ENCODE data around the gene WRNIP1.

Gene WRNIP1

GRCh38 chr6:2740581-2740980, 24.6 kb upstream of the WRNIP1 start:
- in situ Hi-C loops (cut with HindIII; ENCODE audit: low sequenced_read_pairs), result no loop called here

GRCh38 chr6:2741756-2742155, 23.4 kb upstream of the WRNIP1 start:
- in situ Hi-C loops (cut with HindIII; ENCODE audit: low sequenced_read_pairs), result no loop called here

DNA sequence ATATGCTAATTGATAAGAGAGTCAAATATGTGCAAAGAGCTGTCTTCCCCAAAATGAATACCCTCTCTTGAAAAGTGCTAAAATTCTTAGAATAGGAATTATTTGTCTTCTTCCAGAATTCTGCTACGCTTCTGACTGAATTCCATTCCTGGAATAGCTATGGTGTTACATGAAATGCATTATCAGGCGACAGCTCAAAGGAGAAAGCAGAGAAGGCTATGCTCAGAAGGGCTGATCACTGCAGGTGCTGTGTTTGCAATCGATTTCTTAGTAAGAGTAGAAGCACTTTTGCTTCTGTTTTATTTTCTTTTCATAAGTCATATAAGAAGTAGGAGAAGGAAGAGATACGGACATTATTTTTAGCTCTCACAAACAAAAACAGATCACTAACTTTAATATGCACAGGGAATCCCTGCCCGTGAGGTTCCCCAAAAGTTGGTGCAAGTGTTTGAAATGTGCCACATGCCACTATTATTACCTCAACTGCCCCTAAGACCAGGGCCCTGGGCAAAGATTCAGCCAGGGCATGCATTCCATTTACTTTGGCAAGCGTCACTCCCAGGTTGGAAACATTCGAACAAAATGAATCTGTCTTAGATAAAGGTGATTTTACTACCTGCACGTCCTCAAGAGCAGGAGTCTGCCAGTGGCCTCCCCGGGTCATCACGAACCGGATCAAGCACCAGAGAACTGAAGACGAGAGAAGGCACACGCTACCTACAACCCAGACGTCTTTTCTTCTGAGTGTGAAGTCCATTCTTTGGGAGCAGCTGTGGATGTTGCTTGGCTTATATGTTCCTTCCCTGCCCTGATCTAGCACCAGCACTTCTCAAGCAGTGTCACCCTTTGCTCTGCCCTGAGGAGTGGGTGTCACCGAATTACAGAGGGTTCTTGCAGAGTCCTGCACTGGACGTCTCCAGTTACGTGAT, 21.6 kb upstream of the WRNIP1 start:
- in situ Hi-C loops (cut with HindIII; ENCODE audit: low sequenced_read_pairs), result no loop called here

DNA sequence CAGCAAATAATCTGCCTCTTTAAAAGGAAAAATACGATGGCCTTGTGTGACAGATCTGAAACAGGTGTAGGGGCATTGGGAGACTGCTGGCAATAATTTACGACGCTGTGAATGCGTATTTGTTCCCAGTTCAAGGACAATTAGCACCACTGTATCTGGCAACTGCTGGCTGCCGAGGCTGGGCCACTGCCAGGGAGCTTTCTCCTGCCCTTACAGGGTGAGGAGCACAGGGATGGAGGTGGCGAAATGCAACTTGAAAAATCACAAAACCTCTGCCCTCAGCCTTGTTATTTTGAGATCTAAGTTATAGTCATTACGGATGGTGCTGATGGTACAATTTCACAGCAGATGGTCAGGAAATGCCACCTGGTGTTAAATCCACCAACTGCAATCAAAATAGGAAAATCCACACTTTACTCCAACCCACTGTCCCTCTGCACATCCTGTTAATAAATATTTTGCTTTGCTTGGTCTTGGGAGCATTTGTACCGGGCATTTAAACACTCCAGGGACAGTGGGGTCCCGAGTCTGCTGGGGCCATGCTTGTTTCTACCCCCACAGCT, 20.9 kb upstream of the WRNIP1 start:
- in situ Hi-C loops (cut with HindIII; ENCODE audit: low sequenced_read_pairs), result no loop called here

DNA sequence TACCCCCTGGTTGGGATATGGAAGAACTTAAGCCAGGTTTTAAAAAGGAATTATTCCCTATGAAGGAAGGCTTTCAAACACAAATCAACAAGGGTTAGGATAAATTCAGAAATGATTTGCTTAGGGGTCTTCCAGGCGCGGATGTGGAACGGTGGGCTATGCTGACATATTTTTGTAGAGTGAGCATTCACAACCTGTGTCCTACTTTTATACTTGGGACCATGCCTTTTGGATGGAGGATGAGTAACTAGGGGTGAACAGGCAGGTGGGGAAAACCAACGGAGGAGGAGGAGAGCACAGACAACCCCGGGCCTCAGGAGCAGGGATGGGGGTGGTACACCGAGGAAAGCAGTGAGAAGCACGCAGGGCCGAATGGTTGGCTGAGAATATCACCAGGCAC, 20.4 kb upstream of the WRNIP1 start:
- in situ Hi-C loops (cut with HindIII; ENCODE audit: low sequenced_read_pairs), result no loop called here

DNA sequence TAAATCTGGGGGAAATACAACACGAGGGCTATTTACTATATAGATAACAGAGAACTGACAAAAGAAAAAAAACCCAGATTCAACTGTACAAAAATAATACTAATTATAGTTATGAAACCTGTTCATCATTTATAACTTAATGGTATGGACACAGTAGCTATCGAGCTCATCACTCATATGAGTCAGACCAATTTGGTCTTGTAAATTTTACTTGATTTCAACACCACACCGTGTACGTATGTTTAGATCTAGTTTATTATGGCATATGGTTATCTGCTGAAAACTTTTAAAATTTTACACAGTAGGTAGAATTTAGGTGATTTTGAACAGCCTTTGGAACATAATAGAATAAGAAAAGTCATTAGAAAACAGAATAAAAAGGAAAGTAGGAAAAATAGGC, 19.9 kb upstream of the WRNIP1 start:
- in situ Hi-C loops (cut with HindIII; ENCODE audit: low sequenced_read_pairs), result no loop called here

- in situ Hi-C loops (cut with HindIII; ENCODE audit: low sequenced_read_pairs), result no loop called here
Measured at GRCh38 chr6:2746557-2747061, 18.6 kb upstream of the WRNIP1 start.

- in situ Hi-C loops (cut with HindIII; ENCODE audit: low sequenced_read_pairs), result no loop called here
Measured at GRCh38 chr6:2748183-2748582, 17.0 kb upstream of the WRNIP1 start.

GRCh38 chr6:2749969-2750600, 15.1 kb upstream of the WRNIP1 start:
- in situ Hi-C loops (cut with HindIII; ENCODE audit: low sequenced_read_pairs), result no loop called here

- in situ Hi-C loops (cut with HindIII; ENCODE audit: low sequenced_read_pairs), result no loop called here
Measured at GRCh38 chr6:2750832-2751231, 14.4 kb upstream of the WRNIP1 start, which contains the start of gene MYLK4. Gene MYLK4 (minus strand): TSS chr6:2750922. CDS start chr6:2749294, 1,628 bp downstream.

- in situ Hi-C loops (cut with HindIII; ENCODE audit: low sequenced_read_pairs), result no loop called here
Measured at GRCh38 chr6:2751871-2752270, 13.3 kb upstream of the WRNIP1 start.

- in situ Hi-C loops (cut with HindIII; ENCODE audit: low sequenced_read_pairs), result no loop called here
Measured at GRCh38 chr6:2752477-2753109, 12.6 kb upstream of the WRNIP1 start.

- in situ Hi-C loops (cut with HindIII; ENCODE audit: low sequenced_read_pairs), result no loop called here
Measured at GRCh38 chr6:2753110-2753489, 12.1 kb upstream of the WRNIP1 start.

DNA sequence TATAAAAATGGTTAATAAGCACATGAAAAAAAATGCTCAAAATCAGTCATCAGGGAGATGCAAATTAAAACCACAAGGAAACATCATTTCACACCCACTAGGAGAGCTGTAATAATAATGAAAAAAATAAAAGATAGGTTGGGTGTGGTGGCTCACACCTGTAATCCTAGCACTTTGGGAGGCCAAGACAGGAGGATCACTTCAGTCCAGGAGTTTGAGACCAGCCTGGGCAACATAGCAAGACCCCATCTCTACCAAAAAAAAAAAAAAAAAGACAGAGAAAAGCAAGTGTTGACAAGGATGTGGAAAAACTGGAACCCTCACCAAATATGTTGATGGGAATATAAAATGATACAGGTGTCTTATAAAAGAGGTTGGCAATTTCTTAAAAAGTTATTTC, 11.4 kb upstream of the WRNIP1 start:
- in situ Hi-C loops (cut with HindIII; ENCODE audit: low sequenced_read_pairs), result no loop called here

DNA sequence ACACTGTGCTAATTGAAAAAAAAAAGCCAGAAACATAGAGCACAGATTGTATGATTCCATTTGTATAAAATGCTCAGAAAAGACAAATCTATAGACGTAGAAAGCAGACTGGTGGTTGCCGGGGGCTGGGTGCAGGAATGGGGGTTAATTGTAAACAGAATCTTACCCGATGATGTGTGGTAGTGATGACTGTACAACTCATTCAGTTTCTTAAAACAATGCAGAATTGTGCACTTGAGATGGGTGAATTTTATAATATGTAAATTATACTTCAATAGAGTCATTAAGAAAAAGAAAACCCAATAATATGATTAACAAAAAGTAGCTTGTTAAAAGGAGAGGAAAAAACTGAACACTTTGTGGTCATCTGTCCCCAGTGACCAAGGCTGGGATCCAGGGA, 10.8 kb upstream of the WRNIP1 start:
- in situ Hi-C loops (cut with HindIII; ENCODE audit: low sequenced_read_pairs), result no loop called here

GRCh38 chr6:2754911-2755310, 10.3 kb upstream of the WRNIP1 start:
- in situ Hi-C loops (cut with HindIII; ENCODE audit: low sequenced_read_pairs), result no loop called here

- in situ Hi-C loops (cut with HindIII; ENCODE audit: low sequenced_read_pairs), result no loop called here
Measured at GRCh38 chr6:2755456-2755855, 9.7 kb upstream of the WRNIP1 start.

GRCh38 chr6:2756241-2756640, 9.0 kb upstream of the WRNIP1 start:
- in situ Hi-C loops (cut with HindIII; ENCODE audit: low sequenced_read_pairs), result no loop called here

GRCh38 chr6:2756687-2757224, 8.4 kb upstream of the WRNIP1 start:
- in situ Hi-C loops (cut with HindIII; ENCODE audit: low sequenced_read_pairs), result no loop called here

GRCh38 chr6:2758980-2759379, 6.2 kb upstream of the WRNIP1 start:
- in situ Hi-C loops (cut with HindIII; ENCODE audit: low sequenced_read_pairs), result no loop called here

Measured in endothelial cell of hepatic sinusoid (primary cell).